Neural cell (in vitro differentiated cells): Measurements from ENCODE around the gene RAD51B.

Source experiments
- CTCF ChIP-seq: fragments of 450-650 bp; IDR thresholded peaks from 2 replicates; pipeline ENCODE4 v1.5.1; 2014; ENCODE audit warnings: antibody characterized with exemption, mild to moderate bottlenecking, moderate library complexity; ENCODE audit not compliant: poor library complexity, severe bottlenecking
- EP300 ChIP-seq: fragments of 450-650 bp; conservative IDR thresholded peaks from 2 replicates; pipeline ENCODE4 v1.6.1; 2014; ENCODE audit warnings: antibody characterized with exemption, mild to moderate bottlenecking, moderate library complexity; ENCODE audit not compliant: poor library complexity, severe bottlenecking
- EZH2 ChIP-seq: fragments of 200-600, 300-800 bp; shearing (Covaris generic), sonication (generic); IDR thresholded peaks from 2 replicates; pipeline ENCODE4 v1.6.1; 2014; ENCODE audit warnings: antibody characterized with exemption, low read length, borderline replicate concordance, mild to moderate bottlenecking; ENCODE audit not compliant: insufficient read depth, poor library complexity, severe bottlenecking
- MXI1 ChIP-seq: fragments of 450-650 bp; conservative IDR thresholded peaks from 2 replicates; pipeline ENCODE4 v1.6.1; 2014; ENCODE audit warnings: antibody characterized with exemption, mild to moderate bottlenecking; ENCODE audit not compliant: poor library complexity, severe bottlenecking
- POLR2AphosphoS5 ChIP-seq: IDR thresholded peaks from 2 replicates; pipeline ENCODE4 v1.6.1; 2012
- RAD21 ChIP-seq: fragments of 450-650 bp; conservative IDR thresholded peaks from 2 replicates; pipeline ENCODE4 v1.6.1; 2014; ENCODE audit warnings: antibody characterized with exemption, mild to moderate bottlenecking, moderate library complexity
- REST ChIP-seq: IDR thresholded peaks from 2 replicates; pipeline ENCODE4 v1.6.1; 2012; ENCODE audit warnings: borderline replicate concordance
- SMC3 ChIP-seq: fragments of 450-650 bp; conservative IDR thresholded peaks from 2 replicates; pipeline ENCODE4 v1.6.1; 2014; ENCODE audit warnings: antibody characterized with exemption, mild to moderate bottlenecking, moderate library complexity; ENCODE audit not compliant: poor library complexity
- TAF1 ChIP-seq: IDR thresholded peaks from 2 replicates; pipeline ENCODE4 v1.6.1; 2012; ENCODE audit warnings: low read depth

- TF ChIP-seq CTCF (no peak), POLR2AphosphoS5 (no peak), EP300 (no peak), REST (no peak), EZH2 (no peak), SMC3 (no peak), TAF1 (no peak), MXI1 (no peak), RAD21 (no peak)
Observed at GRCh38 chr14:68530443-68530842, 710.9 kb downstream of the RAD51B start.
